ENCODE data around the gene TMEM270. TPM values are rescaled to one million over a fixed set of nuclear protein-coding genes. Genes with fewer than 3 reads are reported as not detected.
A peak's percentile ranks its signal among the peaks of the same experiment; 100 is the strongest.
"Not testable (repeated sequence)": the region's sequence is repeated elsewhere in the genome, so short reads cannot be mapped to it uniquely, and the experiment has no call there.

TMEM270 gene
- polyA plus RNA-seq, 6 donors from 2014 or later, result not detected

DNA sequence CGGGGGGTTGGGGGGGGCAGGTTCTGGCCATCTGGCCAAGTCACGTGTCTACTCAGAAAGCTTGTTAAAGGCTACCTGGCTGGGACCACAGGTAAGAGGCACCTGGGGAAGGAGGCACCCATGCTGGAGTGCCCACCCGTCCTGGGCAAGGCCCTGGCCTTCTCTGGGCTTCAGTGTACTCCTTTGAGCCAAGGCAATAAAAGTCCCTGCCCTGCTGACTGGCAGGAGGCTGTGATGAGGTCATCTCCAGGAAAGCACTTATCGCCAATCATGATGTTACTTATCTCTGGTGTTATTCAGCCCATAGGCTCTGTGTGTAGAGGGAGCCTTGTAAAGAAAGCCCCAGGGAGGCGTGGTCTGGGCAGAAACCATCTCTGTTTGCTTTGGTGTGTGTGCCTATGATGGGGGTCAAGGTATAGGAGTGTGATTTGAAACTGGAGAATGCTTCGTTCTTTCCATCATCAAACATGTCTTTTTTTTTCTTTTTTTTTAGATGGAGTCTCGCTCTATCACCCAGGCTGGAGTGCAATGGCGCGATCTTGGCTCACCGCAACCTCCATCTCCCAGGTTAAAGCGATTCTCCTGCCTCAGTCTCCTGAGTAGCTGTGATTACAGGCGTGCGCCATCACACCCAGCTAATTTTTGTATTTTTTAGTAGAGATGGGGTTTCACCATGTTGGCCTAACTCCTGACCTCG is 32.7 kb upstream of the TMEM270 start:
- Mint-ChIP-seq H3K4me1 (peaks cover 31 to 39% (median 39%) of the 10 kb centered on the region in 3 donors), H3K27ac (peak overlapping the region in 1 of 6 donors; percentile 65), H3K4me3 (peak overlapping the region in 6 of 8 donors; percentile 24 to 63 (median 50)), H3K9me3 (no peaks in the 10 kb centered on the region), H3K27me3 (peaks cover 0 to 4% (median 1%) of the 10 kb centered on the region in 3 donors), H3K36me3 (no peaks in the 10 kb centered on the region)
- peak; percentile 63 to 69 for ATAC-seq (ENCODE audit: low read depth in 2 of 2)
- no peak for DNase-seq

DNA sequence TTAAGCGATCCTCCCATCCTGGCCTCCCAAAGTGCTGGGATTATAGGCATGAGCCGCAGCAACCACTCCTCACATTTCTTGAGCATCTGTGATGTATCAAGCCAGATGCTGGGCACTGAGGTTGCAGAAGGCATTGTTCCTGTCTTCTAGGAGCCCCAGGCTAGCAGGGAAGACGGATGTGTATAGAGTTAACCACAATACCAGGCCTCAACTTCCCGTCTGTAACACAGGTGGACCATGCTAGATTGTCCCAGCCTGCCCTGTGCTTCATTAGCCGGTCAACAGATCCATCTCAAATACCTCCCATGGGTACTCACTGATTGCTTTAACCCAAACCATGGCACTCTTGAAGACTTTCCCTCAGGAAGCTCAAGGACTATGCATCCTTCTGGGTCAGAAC is 32.0 kb upstream of the TMEM270 start:
- no peaks in the 10 kb centered on the region for H3K36me3 Mint-ChIP-seq

DNA sequence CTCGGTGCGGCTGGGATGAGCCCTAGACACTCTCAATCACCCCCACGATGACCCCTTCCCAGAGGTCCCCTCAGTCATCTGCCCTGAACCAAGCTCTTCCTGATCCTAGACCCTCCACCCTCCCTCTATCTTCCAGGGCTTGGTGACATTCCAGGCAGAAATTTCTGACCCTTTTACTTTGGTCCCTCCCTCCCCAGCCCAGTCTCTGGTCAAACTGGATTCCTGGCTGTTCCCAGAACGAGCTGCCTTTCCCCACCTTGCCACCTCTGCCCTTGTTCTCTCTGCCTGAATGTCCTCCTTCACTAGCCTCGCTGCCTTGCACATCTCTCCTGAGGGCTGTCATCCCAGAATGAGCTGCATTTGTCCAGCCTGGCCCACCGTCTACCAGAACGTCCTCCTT is 31.5 kb upstream of the TMEM270 start:
- Mint-ChIP-seq H3K36me3 (no peaks in the 10 kb centered on the region), H3K27me3 (no peaks in the 10 kb centered on the region), H3K4me1 (peaks cover 31 to 39% (median 39%) of the 10 kb centered on the region in 3 donors), H3K4me3 (peak overlapping the region in 2 of 8 donors; percentile 23 to 49), H3K9me3 (no peaks in the 10 kb centered on the region), H3K27ac (peak overlapping the region in 1 of 6 donors; percentile 84)
- ATAC-seq (ENCODE audit: low read depth in 2 of 2), result no peak
- DNase-seq, result no peak

More for the DNA sequence above, 32.0 kb upstream of the TMEM270 start:
- H3K4me1 Mint-ChIP-seq, result peaks cover 31 to 39% (median 39%) of the 10 kb centered on the region in 3 donors
- H3K27me3 Mint-ChIP-seq, result no peaks in the 10 kb centered on the region
- DNase-seq, result no peak
- no peaks in the 10 kb centered on the region for H3K9me3 Mint-ChIP-seq
- peak overlapping the region in 1 of 8 donors; percentile 63 for H3K4me3 Mint-ChIP-seq
- no peak for ATAC-seq (ENCODE audit: low read depth in 2 of 2)
- peak overlapping the region in 3 of 6 donors; percentile 65 to 91 (median 78) for H3K27ac Mint-ChIP-seq

DNA sequence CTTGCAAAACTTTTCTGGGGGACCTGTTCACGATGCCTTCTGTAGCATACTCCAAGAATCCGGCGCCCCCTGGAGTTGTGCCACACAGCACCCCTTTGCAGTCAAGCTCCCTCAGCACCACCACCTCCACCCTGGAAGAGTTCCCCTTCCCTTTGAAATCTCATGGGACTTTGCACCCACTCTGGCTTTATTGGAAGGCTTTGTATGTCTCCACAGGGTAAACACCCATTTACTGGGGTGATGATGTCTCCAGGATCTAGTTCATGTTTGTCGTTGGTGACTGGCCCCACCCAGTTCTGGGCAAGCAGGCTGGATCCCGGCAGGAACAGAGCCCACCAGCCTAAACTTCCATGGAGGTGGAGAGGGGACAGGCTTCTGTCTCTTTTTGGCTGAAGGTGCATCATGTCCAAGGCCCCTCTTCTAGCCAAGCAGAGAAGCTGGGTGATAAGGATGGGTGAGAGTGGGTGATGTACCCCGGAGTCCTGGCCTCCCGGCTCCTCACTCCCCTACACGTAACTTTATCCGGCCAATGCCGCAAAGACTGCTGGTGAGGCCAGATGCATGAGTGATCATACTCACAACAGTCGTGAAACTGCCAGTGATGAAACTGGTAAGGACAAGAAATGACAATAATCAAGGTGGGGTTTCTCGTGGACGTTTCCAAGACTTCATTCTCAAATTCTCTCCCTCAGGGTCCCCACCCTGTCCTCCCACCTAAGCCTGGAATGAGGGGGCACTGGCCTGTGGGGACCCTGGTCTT is 30.9 kb upstream of the TMEM270 start:
- no peaks in the 10 kb centered on the region for H3K27me3 Mint-ChIP-seq
- H3K27ac Mint-ChIP-seq, result peak overlapping the region in 1 of 6 donors; percentile 84
- ATAC-seq (ENCODE audit: low read depth in 2 of 2) (no peak), DNase-seq (no peak)
- peak overlapping the region in 2 of 8 donors; percentile 23 to 49 for H3K4me3 Mint-ChIP-seq
- H3K9me3 Mint-ChIP-seq, result no peaks in the 10 kb centered on the region
- peaks cover 31 to 39% (median 39%) of the 10 kb centered on the region in 3 donors for H3K4me1 Mint-ChIP-seq
- no peaks in the 10 kb centered on the region for H3K36me3 Mint-ChIP-seq

DNA sequence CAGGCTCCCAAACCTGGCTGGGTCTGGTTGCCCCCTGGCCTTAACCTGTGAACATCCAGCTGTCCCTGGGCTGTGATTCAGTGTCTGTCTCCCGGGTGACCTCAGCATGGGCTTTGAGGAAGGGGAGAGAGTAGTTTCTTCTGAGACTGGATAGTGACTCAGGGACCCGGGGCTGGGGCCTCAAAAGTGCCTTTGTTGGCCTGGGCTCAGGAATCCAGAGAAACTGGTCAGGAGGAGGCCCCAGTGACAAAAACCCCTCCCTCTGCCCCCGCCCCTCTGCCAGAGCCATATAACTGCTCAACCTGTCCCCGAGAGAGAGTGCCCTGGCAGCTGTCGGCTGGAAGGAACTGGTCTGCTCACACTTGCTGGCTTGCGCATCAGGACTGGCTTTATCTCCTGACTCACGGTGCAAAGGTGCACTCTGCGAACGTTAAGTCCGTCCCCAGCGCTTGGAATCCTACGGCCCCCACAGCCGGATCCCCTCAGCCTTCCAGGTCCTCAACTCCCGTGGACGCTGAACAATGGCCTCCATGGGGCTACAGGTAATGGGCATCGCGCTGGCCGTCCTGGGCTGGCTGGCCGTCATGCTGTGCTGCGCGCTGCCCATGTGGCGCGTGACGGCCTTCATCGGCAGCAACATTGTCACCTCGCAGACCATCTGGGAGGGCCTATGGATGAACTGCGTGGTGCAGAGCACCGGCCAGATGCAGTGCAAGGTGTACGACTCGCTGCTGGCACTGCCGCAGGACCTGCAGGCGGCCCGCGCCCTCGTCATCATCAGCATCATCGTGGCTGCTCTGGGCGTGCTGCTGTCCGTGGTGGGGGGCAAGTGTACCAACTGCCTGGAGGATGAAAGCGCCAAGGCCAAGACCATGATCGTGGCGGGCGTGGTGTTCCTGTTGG is 30.0 kb upstream of the TMEM270 start, which contains the start of gene CLDN4:
Gene CLDN4 (plus strand): TSS at position 316 of the 903 bp plus-strand sequence. CDS start 206 bp downstream, at position 522.
- H3K4me1 Mint-ChIP-seq, result peaks cover 31 to 37% (median 37%) of the 10 kb centered on the region in 3 donors
- no peaks in the 10 kb centered on the region for H3K27me3 Mint-ChIP-seq
- peak within 1 kb of the TSS in 2 of 6 donors; percentile 42 to 47 for H3K27ac Mint-ChIP-seq
- no peaks in the 10 kb centered on the region for H3K9me3 Mint-ChIP-seq
- ATAC-seq (ENCODE audit: low read depth in 2 of 2), result no peak
- no peaks in the 10 kb centered on the region for H3K36me3 Mint-ChIP-seq
- peak within 1 kb of the TSS in 2 of 8 donors; percentile 23 to 49 for H3K4me3 Mint-ChIP-seq
- DNase-seq, result no peak

DNA sequence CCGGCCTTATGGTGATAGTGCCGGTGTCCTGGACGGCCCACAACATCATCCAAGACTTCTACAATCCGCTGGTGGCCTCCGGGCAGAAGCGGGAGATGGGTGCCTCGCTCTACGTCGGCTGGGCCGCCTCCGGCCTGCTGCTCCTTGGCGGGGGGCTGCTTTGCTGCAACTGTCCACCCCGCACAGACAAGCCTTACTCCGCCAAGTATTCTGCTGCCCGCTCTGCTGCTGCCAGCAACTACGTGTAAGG is 29.4 kb upstream of the TMEM270 start:
- DNase-seq (no peak), ATAC-seq (ENCODE audit: low read depth in 2 of 2) (no peak)
- H3K27ac Mint-ChIP-seq, result peak overlapping the region in 1 of 6 donors; percentile 47
- H3K9me3 Mint-ChIP-seq, result no peaks in the 10 kb centered on the region
- no peaks in the 10 kb centered on the region for H3K27me3 Mint-ChIP-seq
- H3K4me1 Mint-ChIP-seq, result peaks cover 26 to 32% (median 31%) of the 10 kb centered on the region in 3 donors
- H3K36me3 Mint-ChIP-seq, result no peaks in the 10 kb centered on the region
- H3K4me3 Mint-ChIP-seq, result no peak overlapping the region

DNA sequence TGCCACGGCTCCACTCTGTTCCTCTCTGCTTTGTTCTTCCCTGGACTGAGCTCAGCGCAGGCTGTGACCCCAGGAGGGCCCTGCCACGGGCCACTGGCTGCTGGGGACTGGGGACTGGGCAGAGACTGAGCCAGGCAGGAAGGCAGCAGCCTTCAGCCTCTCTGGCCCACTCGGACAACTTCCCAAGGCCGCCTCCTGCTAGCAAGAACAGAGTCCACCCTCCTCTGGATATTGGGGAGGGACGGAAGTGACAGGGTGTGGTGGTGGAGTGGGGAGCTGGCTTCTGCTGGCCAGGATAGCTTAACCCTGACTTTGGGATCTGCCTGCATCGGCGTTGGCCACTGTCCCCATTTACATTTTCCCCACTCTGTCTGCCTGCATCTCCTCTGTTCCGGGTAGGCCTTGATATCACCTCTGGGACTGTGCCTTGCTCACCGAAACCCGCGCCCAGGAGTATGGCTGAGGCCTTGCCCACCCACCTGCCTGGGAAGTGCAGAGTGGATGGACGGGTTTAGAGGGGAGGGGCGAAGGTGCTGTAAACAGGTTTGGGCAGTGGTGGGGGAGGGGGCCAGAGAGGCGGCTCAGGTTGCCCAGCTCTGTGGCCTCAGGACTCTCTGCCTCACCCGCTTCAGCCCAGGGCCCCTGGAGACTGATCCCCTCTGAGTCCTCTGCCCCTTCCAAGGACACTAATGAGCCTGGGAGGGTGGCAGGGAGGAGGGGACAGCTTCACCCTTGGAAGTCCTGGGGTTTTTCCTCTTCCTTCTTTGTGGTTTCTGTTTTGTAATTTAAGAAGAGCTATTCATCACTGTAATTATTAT is 28.9 kb upstream of the TMEM270 start:
- DNase-seq (no peak), ATAC-seq (ENCODE audit: low read depth in 2 of 2) (no peak)
- Mint-ChIP-seq H3K9me3 (no peaks in the 10 kb centered on the region), H3K4me1 (peaks cover 20 to 26% (median 26%) of the 10 kb centered on the region in 3 donors), H3K27ac (peak overlapping the region in 1 of 6 donors; percentile 47), H3K36me3 (no peaks in the 10 kb centered on the region), H3K27me3 (no peaks in the 10 kb centered on the region), H3K4me3 (no peak overlapping the region)

DNA sequence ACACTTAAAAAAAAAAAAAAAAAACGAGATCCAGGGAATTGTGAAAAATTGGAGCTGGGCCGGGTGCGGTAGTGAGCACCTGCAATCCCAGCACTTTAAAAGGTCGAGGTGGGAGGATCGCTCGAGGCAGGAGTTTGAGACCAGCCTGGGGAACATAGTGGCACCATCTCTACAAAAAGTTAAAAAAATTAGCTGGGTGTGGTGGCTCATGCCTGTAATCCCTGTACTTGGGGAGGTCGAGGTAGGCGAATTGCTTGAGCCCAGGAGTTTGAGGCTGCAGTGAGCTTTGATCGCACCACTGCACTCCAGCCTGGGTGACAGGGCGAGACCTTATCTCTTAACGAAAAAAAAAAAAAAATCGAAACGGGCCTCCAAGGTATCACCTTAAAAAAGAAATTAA is 28.2 kb upstream of the TMEM270 start:
- Mint-ChIP-seq H3K4me3 (no peak overlapping the region), H3K36me3 (no peaks in the 10 kb centered on the region), H3K9me3 (no peaks in the 10 kb centered on the region), H3K4me1 (peaks cover 13 to 19% (median 19%) of the 10 kb centered on the region in 3 donors), H3K27ac (no peak overlapping the region), H3K27me3 (no peaks in the 10 kb centered on the region)
- DNase-seq, result no peak
- no peak for ATAC-seq (ENCODE audit: low read depth in 2 of 2)

DNA sequence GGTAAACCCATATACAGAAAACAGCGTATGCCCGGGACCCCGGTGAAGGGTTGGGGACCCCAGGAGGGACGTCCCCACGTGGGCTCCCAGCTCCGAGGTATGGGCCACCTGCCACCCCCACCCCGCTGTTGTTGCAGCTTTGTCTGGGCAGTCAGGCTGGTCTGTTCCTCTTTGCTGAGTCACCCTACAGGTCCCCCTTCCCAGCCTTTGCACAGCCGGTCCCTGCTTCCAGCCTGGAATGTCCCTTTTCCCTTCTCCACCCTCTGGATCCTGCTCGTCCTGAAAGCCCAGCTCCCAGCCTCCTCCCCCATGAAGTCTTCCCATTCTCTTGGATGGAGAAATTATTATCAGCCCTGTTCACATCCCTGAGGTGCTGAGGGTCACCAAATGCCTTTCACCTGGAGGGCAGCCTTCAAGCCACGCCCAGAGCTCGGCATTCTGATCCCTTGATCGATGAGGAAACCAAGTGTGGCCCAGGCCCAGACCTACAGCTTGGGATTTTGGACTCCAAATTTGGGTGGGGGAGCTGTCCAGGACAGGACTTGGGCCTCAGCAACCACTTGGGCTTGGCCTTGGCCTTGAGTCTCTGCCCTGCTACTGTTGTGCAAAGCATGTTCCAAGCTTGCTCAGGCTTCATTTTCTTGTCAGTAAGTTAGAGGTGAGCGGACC is 27.6 kb upstream of the TMEM270 start:
- Mint-ChIP-seq H3K4me1 (peaks cover 7 to 14% (median 13%) of the 10 kb centered on the region in 3 donors), H3K4me3 (no peak overlapping the region), H3K9me3 (no peaks in the 10 kb centered on the region), H3K36me3 (no peaks in the 10 kb centered on the region), H3K27ac (no peak overlapping the region), H3K27me3 (no peaks in the 10 kb centered on the region)
- ATAC-seq (ENCODE audit: low read depth in 2 of 2) (no peak), DNase-seq (no peak)

DNA sequence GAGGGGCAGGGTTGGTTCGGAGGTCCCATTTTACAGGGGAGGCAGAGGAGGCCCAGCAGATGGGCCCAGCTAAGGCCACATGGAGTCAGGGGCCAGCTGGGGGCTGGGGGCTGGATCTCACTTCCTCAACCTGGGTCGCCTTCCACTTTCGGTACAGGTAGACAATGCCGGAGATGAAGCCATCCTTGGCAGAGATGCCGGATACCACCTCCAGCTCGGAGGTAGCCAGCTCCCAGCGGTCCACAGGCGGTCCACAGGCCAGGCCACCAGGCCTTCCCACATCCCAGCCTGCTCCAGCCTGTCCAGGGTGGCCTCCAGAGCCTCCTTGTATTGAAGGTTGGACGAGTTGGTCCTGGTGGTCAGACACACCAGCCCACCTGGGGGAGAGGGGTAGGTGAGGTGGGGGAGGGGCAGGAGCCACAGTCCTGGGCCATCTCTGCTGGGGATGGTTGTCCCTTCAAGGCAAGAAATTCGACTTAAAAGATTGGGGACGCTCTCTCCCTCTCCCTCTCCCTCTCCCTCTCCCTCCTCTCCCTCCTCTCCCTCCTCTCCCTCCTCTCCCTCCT is 26.2 kb upstream of the TMEM270 start:
- ATAC-seq (ENCODE audit: low read depth in 2 of 2) (no peak), DNase-seq (no peak)
- Mint-ChIP-seq H3K36me3 (no peaks in the 10 kb centered on the region), H3K9me3 (no peaks in the 10 kb centered on the region), H3K27me3 (no peaks in the 10 kb centered on the region), H3K4me3 (no peak overlapping the region), H3K27ac (no peak overlapping the region), H3K4me1 (peaks cover 2 to 5% (median 4%) of the 10 kb centered on the region in 3 donors)

DNA sequence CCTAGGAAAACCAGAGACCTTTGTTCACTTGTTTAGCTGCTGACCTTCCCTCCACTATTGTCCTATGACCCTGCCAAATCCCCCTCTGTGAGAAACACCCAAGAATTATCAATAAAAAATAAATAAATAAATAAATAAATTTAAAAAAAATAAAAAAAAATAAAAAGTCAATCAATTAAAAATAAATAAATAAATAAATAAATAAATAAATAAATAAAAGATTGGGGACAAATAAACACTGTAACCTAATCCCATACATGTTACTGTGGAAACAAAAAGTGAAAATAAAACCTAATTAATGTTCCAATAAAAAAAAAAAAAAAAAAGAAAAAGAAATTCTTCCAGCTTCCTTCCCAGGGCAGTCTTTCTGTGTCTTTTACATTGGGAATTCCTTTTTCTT is 23.8 kb upstream of the TMEM270 start:
- not testable (repeated sequence) for H3K36me3 Mint-ChIP-seq; H3K27me3 Mint-ChIP-seq; ATAC-seq (ENCODE audit: low read depth in 2 of 2); H3K4me3 Mint-ChIP-seq; H3K4me1 Mint-ChIP-seq; H3K9me3 Mint-ChIP-seq; DNase-seq
- H3K27ac Mint-ChIP-seq, result peak overlapping the region in 1 of 6 donors; percentile 75

DNA sequence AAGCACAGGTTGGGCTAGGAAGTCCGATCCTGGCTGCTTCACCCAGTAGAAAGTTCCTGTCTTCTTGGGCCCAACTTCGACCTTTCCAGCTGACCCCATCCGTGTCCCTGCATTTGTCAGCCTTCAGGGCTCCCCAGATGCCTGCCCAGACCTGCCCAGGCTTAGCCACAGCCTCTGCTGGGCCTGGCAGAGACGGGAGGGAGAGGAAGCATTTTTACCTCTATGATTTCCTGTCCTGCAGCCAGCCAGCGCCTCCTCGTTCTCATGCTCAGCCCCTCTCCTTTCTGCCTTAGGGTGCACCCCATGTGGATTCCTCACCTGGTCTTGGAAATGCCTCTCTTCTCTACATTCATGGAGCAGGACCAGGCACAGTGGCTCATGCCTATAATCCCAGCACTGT is 22.3 kb upstream of the TMEM270 start:
- no peaks in the 10 kb centered on the region for H3K9me3 Mint-ChIP-seq
- no peak overlapping the region for H3K27ac Mint-ChIP-seq
- DNase-seq (no peak), ATAC-seq (ENCODE audit: low read depth in 2 of 2) (no peak)
- peak overlapping the region in 1 of 8 donors; percentile 79 for H3K4me3 Mint-ChIP-seq
- H3K36me3 Mint-ChIP-seq, result no peaks in the 10 kb centered on the region
- no peaks in the 10 kb centered on the region for H3K27me3 Mint-ChIP-seq
- H3K4me1 Mint-ChIP-seq, result peaks cover 4 to 11% (median 10%) of the 10 kb centered on the region in 3 donors

Data from naive B cell (primary cell).